ENCODE data around the gene ZFP3. TPM values are rescaled to one million over a fixed set of nuclear protein-coding genes. Genes with fewer than 3 reads are reported as not detected.
A peak's percentile ranks its signal among the peaks of the same experiment; 100 is the strongest.

The ZFP3 gene
- total and polyA plus RNA-seq, 7 donors: 3.7 to 12.3 (median 7.7) TPM

DNA sequence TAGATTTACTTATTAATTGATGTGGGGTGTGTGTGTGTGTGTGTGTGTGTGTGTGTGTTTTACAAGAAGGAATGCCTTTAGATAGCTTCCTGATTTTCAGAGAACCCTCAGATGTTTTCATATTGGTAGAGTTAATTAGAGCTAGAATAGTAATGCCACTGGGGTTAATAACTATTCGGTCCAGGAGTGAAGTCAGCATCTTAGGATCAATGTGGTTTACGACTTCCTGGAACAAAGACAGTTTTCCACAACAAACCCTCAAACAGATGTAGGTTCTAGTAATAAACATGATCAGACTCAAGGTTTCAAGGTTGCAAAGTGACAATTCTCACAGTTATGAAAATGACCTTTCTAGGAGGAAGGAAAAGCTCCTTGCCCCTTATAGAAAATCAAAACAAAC lies 30.8 kb upstream of the ZFP3 start:
- DNase-seq: no peak
- Histone ChIP-seq H3K36me3 (ENCODE audit: insufficient read depth in 1 of 2, low read depth in 1 of 2) (no peaks in the 10 kb centered on the region), H3K9me3 (no peaks in the 10 kb centered on the region), H3K4me1 (no peaks in the 10 kb centered on the region), H3K27ac (no peak overlapping the region), H3K27me3 (ENCODE audit: insufficient read depth in 3 of 3, low read length in 2 of 3) (no peaks in the 10 kb centered on the region), H3K4me3 (no peak overlapping the region)
- intact Hi-C loops (cut with DNase I): no loop called here
- ATAC-seq: no peak
- 35 to 45% (median 40%) methylated on average over 2 of the region's 2 CpGs for WGBS, 3 donors
- TF ChIP-seq, protein P1, sequence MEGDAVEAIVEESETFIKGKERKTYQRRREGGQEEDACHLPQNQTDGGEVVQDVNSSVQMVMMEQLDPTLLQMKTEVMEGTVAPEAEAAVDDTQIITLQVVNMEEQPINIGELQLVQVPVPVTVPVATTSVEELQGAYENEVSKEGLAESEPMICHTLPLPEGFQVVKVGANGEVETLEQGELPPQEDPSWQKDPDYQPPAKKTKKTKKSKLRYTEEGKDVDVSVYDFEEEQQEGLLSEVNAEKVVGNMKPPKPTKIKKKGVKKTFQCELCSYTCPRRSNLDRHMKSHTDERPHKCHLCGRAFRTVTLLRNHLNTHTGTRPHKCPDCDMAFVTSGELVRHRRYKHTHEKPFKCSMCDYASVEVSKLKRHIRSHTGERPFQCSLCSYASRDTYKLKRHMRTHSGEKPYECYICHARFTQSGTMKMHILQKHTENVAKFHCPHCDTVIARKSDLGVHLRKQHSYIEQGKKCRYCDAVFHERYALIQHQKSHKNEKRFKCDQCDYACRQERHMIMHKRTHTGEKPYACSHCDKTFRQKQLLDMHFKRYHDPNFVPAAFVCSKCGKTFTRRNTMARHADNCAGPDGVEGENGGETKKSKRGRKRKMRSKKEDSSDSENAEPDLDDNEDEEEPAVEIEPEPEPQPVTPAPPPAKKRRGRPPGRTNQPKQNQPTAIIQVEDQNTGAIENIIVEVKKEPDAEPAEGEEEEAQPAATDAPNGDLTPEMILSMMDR (IDR thresholded peaks at IDR 0.05): no peak

- WGBS, 3 donors: 61 to 65% (median 61%) methylated on average over 5 of the region's 5 CpGs
- H3K9me3 ChIP-seq: no peaks in the 10 kb centered on the region
- H3K27me3 ChIP-seq (ENCODE audit: insufficient read depth in 3 of 3, low read length in 2 of 3): no peaks in the 10 kb centered on the region
- H3K4me3 ChIP-seq: no peak overlapping the region
- TF ChIP-seq, protein P1 (IDR thresholded peaks at IDR 0.05): no peak
- peak overlapping the region; percentile 65 for H3K27ac ChIP-seq
- no peaks in the 10 kb centered on the region for H3K4me1 ChIP-seq
- DNase-seq (no peak), ATAC-seq (no peak)
- intact Hi-C loops (cut with DNase I): no loop called here
- no peaks in the 10 kb centered on the region for H3K36me3 ChIP-seq (ENCODE audit: insufficient read depth in 1 of 2, low read depth in 1 of 2)
Measured at GRCh38 chr17:5049314-5049841, 28.9 kb upstream of the ZFP3 start.

DNA sequence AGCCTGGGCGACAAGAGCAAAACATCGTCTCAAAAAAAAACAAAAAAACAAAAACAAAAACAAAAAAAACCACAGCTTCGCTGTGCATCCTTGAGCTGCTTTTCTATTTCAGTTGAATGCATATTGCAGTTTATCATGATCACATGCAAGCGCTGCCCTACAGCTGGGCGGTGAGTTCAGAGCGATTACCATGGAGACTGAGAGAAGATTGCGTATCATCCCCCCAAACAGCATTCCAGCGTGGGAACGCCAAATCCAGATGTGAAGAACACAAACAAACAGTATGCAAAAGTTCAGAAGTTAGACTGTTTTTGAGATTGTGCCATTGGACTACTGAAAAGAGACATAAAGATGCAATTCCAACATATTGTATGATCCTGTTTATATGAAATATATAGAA lies 28.0 kb upstream of the ZFP3 start:
- intact Hi-C loops (cut with DNase I): no loop called here
- Histone ChIP-seq H3K9me3 (no peaks in the 10 kb centered on the region), H3K27ac (no peak overlapping the region)

GRCh38 chr17:5055543-5055942 lies 22.7 kb upstream of the ZFP3 start:
- 90 to 92% (median 92%) methylated on average over 9 to 10 of the region's 10 CpGs for WGBS, 3 donors
- Histone ChIP-seq H3K27ac (no peak overlapping the region), H3K4me1 (no peaks in the 10 kb centered on the region), H3K27me3 (ENCODE audit: insufficient read depth in 3 of 3, low read length in 2 of 3) (no peaks in the 10 kb centered on the region), H3K9me3 (no peaks in the 10 kb centered on the region), H3K4me3 (no peak overlapping the region), H3K36me3 (ENCODE audit: insufficient read depth in 1 of 2, low read depth in 1 of 2) (no peaks in the 10 kb centered on the region)
- intact Hi-C loops (cut with DNase I): no loop called here
- TF ChIP-seq, protein P1 (IDR thresholded peaks at IDR 0.05): no peak
- DNase-seq (no peak), ATAC-seq (no peak)

More for the DNA sequence above, 28.0 kb upstream of the ZFP3 start:
- TF ChIP-seq, protein P1 (IDR thresholded peaks at IDR 0.05): no peak
- Histone ChIP-seq H3K4me3 (no peak overlapping the region), H3K36me3 (ENCODE audit: insufficient read depth in 1 of 2, low read depth in 1 of 2) (no peaks in the 10 kb centered on the region), H3K27me3 (ENCODE audit: insufficient read depth in 3 of 3, low read length in 2 of 3) (no peaks in the 10 kb centered on the region), H3K4me1 (no peaks in the 10 kb centered on the region)
- 51 to 61% (median 59%) methylated on average over 9 of the region's 9 CpGs for WGBS, 3 donors
- ATAC-seq: no peak
- DNase-seq: no peak

DNA sequence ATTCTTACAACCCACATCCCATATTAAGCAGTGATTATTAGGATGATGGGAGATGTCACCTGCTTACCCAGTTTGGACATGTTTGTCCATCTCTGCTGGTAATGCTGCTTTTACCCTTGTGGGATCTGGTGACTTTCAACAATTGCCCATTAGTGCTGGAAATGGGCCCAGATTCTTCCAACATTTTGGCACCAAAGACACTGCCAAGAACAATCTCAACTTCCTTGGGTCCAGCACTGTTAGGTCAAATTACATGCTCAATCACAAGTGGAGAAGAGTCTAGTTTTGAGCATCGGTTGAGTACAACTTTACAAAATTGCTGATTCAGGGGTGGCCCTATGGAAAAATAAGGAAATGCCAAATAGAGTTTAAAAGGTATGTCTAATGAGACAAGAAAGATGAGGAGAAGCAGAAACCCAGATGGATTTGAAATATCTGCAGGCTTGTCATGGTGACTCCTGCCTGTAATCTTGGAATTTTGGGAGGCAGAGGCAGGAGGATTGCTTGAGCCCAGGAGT lies 13.0 kb upstream of the ZFP3 start:
- intact Hi-C loops (cut with DNase I): no loop called here
- Histone ChIP-seq H3K27ac (no peak overlapping the region), H3K4me1 (no peaks in the 10 kb centered on the region), H3K4me3 (no peak overlapping the region), H3K27me3 (ENCODE audit: insufficient read depth in 3 of 3, low read length in 2 of 3) (no peaks in the 10 kb centered on the region), H3K36me3 (ENCODE audit: insufficient read depth in 1 of 2, low read depth in 1 of 2) (no peaks in the 10 kb centered on the region), H3K9me3 (no peaks in the 10 kb centered on the region)
- TF ChIP-seq, protein P1 (IDR thresholded peaks at IDR 0.05): no peak
- 23 to 28% (median 27%) methylated on average over 1 of the region's 1 CpG for WGBS, 3 donors
- DNase-seq (no peak), ATAC-seq (no peak)

Data from psoas muscle (tissue), 8 donors.